PC-3 (cell line): ENCODE results near the gene MED13L.

Source experiments
- CTCF ChIP-seq: fragments of 300-600 bp; sonication (generic); conservative IDR thresholded peaks from 2 replicates; pipeline ENCODE4 v1.5.1; 2017; ENCODE audit warnings: antibody characterized with exemption, low read depth, mild to moderate bottlenecking, low read length
- EZH2 ChIP-seq: fragments of 300-600 bp; sonication (generic); IDR thresholded peaks from one replicate; pipeline ENCODE4 v1.6.1; 2017; ENCODE audit warnings: antibody characterized with exemption, mild to moderate bottlenecking, low read length; ENCODE audit not compliant: unreplicated experiment

DNA sequence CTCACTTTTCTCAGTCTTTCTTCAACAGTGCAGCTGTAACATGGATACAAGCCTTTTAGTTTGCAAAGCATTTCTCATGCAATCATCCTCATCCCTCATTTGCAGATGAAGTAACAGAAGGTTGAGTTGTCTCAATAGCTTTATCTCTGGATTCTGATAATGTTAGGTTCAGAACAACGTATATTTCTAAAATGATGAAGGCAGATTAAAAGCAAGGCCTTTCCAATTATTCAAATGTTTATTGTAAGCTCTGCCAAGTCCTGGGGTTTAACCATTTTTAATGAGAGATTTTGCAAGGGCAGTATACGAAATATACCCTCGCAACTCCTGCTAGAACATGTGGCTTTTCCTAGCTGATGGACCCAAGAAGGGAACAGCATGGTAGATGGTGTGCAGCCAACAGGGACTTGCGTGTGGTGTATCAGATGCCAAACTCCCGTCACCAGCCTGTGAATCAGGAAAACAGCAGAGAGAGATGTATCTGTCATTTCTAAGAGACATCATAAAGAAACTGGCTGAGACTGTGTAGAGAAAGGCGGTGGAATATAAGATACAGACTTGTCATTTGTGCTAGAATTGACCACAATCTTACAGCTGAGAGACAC, 319.7 kb downstream of the MED13L start:
- TF ChIP-seq EZH2: no peak
- TF ChIP-seq CTCF: no peak
